ENCODE data around the gene SP7.
"Not testable (repeated sequence)": the region's sequence is repeated elsewhere in the genome, so short reads cannot be mapped to it uniquely, and the experiment has no call there.

Gene SP7

DNA sequence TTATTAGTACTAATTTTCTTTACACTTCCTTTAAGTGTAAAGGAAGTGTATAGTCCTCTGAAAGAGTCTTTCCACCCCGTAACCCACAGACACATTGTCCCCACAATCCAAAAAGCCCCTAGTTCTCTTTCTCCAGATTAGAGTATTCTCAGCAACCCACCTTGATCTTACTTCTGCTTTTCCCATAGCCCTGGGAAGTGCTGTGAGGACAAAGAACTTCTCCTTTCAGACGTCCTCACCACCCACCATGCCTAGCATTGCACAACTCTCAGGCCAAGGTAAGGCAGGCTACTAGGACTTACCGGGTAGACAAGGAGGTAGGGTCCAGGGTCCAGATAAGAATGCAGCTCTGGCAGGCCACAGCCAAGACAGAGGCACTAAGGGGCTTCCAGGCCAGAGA lies 22.2 kb downstream of the SP7 start:
- no peak for DNase-seq

DNA sequence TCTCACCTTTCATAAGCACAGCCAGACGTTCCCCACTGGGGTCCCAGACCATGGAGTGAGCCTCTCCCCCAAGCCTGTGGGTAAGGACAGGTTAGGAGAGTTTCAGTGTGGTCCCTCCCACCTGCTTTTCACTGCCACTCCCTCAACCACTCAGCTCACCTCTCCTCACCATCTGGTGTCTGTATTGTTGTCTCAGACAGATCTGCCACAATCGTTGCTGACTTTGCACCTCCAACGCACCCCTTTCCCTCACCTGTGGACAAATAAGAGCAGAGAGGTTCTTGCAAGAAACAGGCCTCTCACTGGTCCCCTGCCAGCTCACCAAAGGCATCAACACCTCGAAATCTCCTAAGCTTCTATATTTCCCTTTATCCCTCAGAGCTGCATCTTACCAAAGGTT lies 27.9 kb downstream of the SP7 start:
- DNase-seq: no peak

DNA sequence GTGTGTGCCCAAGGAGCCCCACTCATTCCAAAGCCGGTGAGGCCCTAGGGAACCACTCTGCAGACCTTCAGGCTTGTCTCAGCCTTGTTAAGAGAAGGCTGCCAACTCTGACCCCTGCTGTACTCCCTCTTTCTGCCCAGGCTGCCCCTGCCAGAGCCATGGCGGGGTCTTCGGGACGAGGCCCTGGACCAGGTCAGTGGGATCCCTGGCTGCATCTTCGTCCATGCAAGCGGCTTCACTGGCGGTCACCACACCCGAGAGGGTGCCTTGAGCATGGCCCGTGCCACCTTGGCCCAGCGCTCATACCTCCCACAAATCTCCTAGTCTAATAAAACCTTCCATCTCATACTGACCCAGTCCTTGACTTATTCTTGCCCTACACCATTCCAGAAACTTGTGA lies 29.3 kb downstream of the SP7 start:
- DNase-seq: no peak

DNA sequence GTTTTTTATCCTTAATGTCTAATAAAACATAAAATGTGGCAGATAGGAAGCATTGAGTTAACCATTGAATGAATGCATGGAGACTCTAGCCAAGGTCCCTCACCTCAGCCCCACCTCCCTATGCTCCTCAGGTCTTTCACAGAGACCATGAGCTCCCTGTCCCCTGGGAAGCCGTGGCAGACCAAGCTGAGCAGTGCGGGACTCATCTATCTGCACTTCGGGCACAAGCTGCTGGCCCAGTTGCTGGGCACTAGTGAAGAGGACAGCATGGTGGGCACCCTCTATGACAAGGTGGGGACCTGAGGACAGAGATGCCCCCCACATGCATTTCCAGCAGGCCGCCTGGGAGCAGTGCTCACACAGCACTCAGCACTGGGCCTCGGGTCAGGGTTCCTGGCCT lies 33.3 kb downstream of the SP7 start:
- no peak for DNase-seq

DNA sequence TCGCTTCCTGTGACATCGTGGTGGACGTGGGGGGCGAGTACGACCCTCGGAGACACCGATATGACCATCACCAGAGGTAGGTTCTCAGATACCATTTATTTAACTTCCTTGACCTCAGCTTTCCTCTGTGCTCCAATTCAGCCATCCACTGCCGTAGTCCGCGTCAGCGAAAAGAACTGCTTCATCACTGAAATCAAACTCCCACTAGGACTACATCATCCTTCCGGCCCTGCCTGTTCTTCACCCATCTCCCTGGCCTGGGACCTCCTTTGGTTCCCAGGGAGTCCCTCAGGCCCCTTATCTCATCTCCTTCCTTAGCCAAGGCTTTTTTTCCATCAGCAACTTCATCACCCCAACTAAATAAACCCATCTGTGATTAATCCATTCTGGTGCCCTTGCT lies 36.0 kb downstream of the SP7 start:
- DNase-seq: no peak

DNA sequence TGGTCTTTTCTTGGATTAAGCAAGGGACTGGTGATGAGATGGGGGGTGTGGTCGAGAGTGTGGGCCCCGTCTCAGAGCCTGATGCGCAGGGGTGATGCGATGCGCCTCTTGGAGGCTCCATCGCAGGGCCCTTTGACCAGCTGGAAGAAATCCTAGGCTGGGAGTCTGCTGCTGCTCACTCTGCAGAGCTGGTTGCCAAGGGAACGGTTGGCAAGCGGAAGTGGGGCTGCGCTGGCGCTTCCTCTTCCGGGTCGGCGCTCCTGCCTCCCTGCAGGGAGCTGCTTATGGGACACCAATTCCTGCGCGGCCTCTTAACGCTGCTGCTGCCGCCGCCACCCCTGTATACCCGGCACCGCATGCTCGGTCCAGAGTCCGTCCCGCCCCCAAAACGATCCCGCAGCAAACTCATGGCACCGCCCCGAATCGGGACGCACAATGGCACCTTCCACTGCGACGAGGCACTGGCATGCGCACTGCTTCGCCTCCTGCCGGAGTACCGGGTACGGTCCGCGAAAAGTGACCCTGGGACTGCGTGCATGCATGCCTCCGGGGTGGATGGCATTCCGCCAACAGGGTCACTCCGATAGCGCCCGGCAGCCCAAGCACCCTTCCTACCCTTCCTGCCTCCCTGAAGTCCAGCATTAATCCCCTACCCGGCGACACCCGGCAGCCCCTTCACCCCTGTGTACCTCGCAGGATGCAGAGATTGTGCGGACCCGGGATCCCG lies 36.5 kb downstream of the SP7 start, which contains the start of gene MYG1:
Gene MYG1 (plus strand): TSS at position 242 of the 727 bp plus-strand sequence. CDS start 43 bp downstream, at position 285.
- peak; percentile 74 for DNase-seq

DNA sequence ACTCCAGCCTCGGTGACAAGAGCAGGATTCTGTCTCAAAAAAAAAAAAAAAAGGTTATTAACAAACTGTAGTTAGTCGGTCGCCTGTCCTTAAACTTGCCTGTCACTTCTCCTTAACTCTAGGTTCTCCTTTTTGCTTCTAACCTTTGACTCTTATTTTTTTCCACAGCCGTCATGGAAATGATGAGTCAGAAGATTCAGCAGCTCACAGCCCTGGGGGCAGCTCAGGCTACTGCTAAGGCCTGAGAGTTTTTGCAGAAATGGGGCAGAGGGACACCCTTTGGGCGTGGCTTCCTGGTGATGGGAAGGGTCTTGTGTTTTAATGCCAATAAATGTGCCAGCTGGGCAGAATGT lies 37.1 kb downstream of the SP7 start:
- no peak for DNase-seq

DNA sequence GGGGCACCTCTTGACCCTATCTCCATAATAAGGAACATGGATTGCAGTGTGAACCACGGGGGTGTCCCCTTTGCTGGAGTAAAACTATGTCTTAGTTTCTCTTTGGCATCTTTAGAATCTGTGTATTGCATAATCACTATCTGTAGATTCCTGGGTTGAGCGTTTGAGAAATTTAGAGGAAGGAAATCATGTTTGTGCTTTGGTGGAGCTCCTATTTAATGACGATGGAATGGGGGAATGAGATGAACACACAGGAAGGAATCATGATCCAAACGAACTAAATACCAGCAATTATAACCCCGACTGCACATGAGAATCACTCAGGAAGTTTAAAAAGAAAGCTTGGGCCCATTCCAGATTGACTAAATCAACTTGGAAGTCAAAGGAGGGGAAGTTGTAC lies 38.0 kb downstream of the SP7 start:
- no peak for DNase-seq

DNA sequence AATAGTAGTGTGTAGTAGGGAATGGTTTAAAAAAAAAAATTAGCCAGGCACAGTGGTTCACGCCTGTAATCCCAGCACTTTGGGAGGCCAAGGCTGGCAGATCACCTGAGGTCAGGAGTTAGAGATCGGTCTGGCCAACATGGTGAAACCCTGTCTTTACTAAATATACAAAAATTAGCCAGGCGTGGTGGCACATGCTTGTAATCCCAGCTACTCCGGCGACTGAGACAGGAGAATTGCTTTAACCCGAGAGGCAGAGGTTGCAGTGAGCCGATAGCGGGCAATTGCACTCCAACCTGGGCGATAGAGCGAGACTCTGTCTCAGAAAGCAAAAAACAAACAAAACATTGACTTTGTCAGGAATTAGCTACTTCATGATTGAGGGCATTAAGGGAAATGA lies 39.0 kb downstream of the SP7 start:
- not testable (repeated sequence) for DNase-seq

DNA sequence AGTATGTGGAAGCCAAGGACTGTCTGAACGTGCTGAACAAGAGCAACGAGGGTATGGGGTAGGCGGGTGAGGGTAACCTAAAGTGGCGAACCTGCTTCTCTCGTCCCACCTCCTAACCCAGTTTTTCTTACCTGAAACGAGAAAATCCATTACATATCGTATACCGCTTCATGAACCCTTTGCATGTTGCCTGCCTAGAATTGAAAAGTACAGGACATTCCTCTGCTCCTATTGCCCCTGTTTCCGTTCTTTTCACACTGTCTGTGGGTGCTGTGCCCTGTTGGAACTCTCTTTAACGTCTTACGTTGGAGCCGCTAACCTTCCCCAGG lies 40.3 kb downstream of the SP7 start:
- DNase-seq: no peak

DNA sequence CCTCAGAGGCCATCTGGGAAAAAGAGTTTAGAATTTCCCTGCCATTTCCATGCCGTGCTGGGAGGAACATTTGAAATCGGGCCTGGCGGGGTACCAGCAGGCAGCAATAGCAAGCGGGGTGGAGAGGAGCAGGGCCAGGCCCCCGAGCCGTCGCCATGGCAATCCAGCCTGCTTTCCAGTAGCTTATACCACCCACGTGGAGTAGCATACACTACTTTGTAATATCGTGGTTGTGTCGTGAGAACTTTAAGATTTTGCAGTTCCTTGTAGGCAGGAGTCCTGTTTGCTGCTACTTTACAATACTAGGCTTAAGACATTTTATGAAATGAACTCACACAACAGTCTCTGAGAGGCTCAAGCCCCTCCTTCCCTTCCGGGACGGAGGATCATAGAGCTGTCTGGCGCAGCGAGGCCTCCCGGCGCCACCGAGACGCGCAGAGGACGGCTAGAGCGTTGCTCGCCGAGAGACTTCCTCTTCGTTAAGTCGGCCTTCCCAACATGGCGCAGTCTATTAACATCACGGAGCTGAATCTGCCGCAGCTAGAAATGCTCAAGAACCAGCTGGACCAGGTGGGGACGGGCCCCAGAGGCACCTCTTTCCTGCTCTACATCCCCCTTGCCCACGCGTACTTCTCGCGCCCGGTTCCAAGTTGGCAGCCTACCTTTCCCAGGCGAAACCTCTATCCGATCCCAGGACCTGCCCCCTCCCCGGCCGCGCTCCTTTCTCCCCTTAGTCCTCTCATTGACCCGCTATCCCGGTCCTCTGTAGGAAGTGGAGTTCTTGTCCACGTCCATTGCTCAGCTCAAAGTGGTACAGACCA lies 40.9 kb downstream of the SP7 start, which contains the start of gene PFDN5:
Gene PFDN5 (plus strand): TSS at position 473 of the 821 bp plus-strand sequence. CDS start 26 bp downstream, at position 499.
- DNase-seq: peak; percentile 66

DNA sequence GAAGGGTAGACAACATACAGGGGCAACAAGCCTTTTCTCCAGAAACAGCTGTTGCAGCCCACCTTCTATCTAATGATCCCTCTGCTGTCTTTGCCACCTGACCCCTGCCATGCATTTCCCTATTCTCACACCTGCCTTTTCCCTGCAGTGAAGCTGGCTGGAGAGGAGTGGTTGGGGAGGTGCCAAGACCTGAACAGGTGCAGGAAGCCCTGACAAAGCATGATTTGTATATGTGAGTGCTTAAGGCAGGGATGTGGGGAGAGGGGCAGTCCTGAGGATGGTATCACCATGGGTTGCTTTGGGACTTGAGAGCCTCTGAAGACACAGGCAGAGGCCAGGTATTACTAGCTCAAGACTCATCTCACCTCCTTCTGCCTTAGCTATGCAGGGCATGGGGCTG lies 43.7 kb downstream of the SP7 start:
- no peak for DNase-seq

DNA sequence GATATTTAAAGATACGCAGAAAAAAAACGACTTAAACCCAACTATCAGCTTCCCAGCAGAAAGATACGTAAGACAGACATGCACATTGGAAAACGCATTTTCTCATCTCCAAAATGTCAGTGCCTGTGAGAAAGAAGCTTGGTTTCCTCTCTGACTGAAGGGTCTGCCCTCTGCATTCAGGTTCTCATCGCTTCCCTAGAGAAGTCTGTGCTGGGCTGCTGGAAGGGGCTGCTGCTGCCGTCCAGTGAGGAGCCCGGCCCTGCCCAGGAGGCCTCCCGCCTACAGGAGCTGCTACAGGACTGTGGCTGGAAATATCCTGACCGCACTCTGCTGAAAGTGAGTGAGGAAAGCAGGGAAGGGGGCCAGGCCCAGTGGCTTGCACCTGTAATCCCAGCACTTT lies 45.5 kb downstream of the SP7 start:
- no peak for DNase-seq

DNA sequence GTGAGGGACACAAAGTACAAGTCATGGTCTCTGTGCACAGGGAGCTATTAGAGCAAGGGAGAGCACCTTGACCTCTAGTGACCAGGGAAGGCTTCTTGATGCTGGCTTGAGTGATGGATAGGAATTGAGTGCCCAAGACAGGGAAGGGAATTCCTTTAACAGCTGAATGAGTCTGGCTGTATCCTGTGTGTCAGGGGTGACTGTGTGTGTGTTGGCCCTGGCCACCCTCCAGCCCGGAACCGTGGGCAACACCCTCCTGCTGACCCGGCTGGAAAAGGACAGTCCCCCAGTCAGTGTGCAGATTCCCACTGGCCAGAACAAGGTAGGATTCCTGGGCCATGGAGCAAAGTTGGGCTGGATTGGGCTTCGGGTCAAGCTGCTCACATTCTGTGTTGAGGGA lies 46.3 kb downstream of the SP7 start:
- no peak for DNase-seq

DNA sequence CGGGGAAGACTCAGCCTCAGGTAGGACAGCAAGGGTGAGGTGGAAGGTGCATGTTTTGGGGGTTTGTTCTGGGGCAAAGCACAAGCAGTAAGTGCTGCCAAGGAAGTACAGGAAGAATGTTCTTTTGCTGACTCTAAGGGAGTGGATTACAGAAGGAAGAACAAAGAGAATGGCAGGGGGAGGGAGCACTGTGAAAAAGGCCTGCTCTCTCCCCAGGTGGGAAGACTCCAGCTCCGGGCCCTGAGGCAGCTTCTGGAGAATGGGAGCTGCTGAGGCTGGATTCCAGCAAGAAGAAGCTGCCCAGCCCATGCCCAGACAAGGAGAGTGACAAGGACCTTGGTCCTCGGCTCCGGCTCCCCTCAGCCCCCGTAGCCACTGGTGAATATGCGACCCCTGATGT lies 47.8 kb downstream of the SP7 start:
- DNase-seq: no peak

DNA sequence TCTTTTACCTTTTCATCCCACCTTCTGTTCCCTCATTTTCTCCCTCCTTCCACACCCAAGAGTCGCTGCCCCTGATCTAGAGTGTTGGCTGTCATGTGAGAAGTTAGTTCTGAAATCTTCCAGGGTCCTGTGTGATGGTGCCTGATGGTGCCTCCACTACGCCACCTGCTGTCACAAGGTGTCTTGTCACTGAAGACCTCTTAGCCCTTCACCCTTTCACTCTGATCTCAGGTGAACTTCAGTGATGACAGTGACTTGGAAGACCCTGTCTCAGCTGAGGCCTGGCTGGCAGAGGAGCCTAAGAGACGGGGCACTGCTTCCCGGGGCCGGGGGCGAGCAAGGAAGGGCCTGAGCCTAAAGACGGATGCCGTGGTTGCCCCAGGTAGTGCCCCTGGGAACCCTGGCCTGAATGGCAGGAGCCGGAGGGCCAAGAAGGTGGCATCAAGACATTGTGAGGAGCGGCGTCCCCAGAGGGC lies 48.4 kb downstream of the SP7 start:
- DNase-seq: no peak

DNA sequence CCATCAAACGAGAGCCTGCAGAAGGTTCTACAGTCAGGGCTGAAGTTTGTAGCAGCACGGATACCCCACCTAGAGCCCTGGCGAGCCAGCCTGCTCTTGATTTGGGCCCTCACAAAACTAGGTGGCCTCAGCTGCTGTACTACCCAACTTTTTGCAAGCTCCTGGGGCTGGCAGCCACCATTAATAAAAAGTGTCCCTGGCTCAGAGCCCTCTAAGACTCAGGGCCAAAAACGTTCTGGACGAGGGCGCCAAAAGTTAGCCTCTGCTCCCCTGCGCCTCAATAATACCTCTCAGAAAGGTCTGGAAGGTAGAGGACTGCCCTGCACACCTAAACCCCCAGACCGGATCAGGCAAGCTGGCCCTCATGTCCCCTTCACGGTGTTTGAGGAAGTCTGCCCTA lies 49.7 kb downstream of the SP7 start:
- DNase-seq: no peak

DNA sequence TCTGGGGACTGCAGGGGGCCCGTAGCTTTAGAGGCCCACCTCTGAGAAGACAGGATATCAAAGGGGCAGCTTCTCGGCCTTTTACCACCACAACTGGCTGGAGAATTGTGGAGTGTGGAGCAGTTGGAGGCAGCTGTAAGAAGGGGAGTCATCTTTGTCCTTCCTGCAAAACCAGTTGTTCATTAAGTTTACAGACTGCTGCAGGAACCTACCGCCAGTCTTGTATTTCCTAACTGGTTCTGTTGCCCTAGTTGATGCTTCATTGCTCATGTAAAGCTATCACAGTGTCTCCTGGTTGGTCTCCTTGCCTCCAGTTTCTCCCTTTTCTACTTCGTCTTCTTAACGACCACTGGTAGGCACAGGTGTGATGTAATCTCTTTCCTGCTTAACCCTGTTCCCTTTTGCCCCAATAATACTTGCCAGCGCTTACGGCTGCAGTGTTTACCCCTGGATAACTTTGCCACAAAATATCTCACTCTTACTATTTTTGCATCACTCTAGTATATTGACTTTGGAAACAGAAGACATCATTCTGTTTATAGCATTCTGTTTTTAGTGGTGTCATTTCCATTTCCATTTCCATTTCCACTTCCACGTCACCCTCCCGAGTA lies 56.2 kb downstream of the SP7 start:
- DNase-seq: no peak

DNA sequence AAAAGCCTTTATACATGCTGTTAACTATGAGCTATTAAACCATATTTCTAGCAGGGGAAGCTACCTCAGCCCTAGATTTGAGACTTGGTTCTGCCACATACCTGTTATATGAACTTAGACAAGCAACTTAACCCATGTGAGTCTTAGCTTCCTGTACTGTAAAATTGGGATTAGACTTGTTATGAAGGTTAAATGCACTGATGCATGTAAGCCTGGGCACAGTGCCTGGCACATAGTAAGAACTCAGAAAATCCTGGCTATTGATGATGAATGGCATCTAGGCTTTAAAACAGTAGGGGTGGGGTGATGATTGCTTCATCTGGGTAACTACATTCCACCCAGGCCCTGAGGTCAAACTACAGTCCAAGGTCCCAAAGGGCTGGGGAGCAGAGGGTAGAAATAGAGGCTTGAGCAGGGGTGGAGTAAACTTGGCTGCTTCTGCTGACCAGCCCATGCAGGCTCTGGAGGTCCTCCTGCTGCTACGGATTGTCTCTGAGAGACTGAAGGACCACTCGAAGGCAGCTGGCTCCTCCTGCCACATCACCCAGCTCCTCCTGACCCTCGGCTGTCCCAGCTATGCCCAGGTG lies 56.8 kb downstream of the SP7 start:
- no peak for DNase-seq

DNA sequence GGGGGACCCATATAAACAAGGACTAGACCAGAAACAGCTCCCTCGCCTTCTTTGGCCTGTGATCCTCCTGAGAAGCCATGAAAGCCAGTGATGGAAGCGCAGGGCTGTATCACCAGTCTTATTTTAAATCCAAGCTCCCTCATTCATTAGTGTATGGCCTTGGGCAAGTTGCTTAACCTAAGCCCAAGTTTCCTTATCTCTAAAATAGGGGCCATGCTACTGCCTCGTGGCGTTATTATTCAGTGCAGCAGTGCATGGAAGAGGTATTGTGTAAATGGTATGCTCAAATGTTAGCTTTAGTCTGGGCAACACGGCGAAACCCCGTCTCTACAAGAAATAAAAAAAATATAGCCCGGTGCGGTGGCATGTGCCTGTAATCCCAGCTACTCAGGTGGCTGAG lies 58.2 kb downstream of the SP7 start:
- no peak for DNase-seq
